GM23338 (cell line): ENCODE measurements around the gene PLXNB2. TPM values are rescaled to one million over a fixed set of nuclear protein-coding genes. Genes with fewer than 3 reads are reported as not detected.

ENCODE experiments used
- ATAC-seq: fragments of 200-7000 bp; cut with Tn5 transposase; 3 replicates; pipeline ENCODE4 v1.9.1; 2020
- DNase-seq: peaks from one replicate; pipeline ENCODE4 v3.0.0-alpha.2; 2015; ENCODE audit warnings: low spot score
- H2AFZ ChIP-seq: fragments of 200-600 bp; sonication (generic); 2 replicates; pipeline ENCODE4 v1.8.0; 2016; ENCODE audit warnings: antibody characterized with exemption, mild to moderate bottlenecking, moderate library complexity
- H3F3A ChIP-seq: fragments of 200-600 bp; sonication (generic); replicated peaks from 2 replicates; pipeline ENCODE4 v1.8.0; 2017; ENCODE audit warnings: antibody characterized with exemption, mixed run types, low read depth
- H3K27ac ChIP-seq: fragments of 200-600 bp; sonication (generic); 2 replicates; pipeline ENCODE4 v1.6.1; 2016; ENCODE audit warnings: low read depth
- H3K27me3 ChIP-seq: fragments of 200-600 bp; sonication (generic); 2 replicates; pipeline ENCODE4 v1.8.0; 2016; ENCODE audit warnings: mild to moderate bottlenecking, mixed run types, moderate library complexity; ENCODE audit not compliant: insufficient read depth
- H3K36me3 ChIP-seq: fragments of 200-600 bp; sonication (generic); 2 replicates; pipeline ENCODE4 v1.8.0; 2016; ENCODE audit warnings: mild to moderate bottlenecking; ENCODE audit not compliant: insufficient read depth
- H3K4me1 ChIP-seq: fragments of 200-600 bp; sonication (generic); 2 replicates; pipeline ENCODE4 v1.8.0; 2016; ENCODE audit warnings: mild to moderate bottlenecking, moderate library complexity; ENCODE audit not compliant: insufficient read depth
- H3K4me2 ChIP-seq: fragments of 200-600 bp; sonication (generic); 2 replicates; pipeline ENCODE4 v1.7.1; 2017; ENCODE audit warnings: mixed run types
- H3K4me3 ChIP-seq: fragments of 200-600 bp; sonication (generic); 2 replicates; pipeline ENCODE4 v1.6.1; 2016; ENCODE audit warnings: mixed run types
- H3K79me2 ChIP-seq: fragments of 200-600 bp; sonication (generic); replicated peaks from 2 replicates; pipeline ENCODE4 v1.8.0; 2017; ENCODE audit warnings: mild to moderate bottlenecking; ENCODE audit not compliant: insufficient read depth
- H3K9me2 ChIP-seq: fragments of 200-600 bp; sonication (generic); 2 replicates; pipeline ENCODE4 v1.8.0; 2017; ENCODE audit not compliant: insufficient read depth
- H4K20me1 ChIP-seq: fragments of 200-600 bp; sonication (generic); replicated peaks from 2 replicates; pipeline ENCODE4 v1.8.0; 2017; ENCODE audit warnings: mild to moderate bottlenecking; ENCODE audit not compliant: insufficient read depth
- H3K27ac Mint-ChIP-seq: 2 replicates; pipeline ENCODE4 v1.8.0; 2020; ENCODE audit warnings: inconsistent platforms, mild to moderate bottlenecking, moderate library complexity, mixed read lengths
- H3K27me3 Mint-ChIP-seq: 3 replicates; pipeline ENCODE4 v1.8.0; 2022; ENCODE audit warnings: low read depth, mild to moderate bottlenecking, moderate library complexity, mixed read lengths, inconsistent platforms; ENCODE audit not compliant: insufficient read depth, poor library complexity
- H3K36me3 Mint-ChIP-seq: 3 replicates; pipeline ENCODE4 v1.8.0; 2021; ENCODE audit warnings: low read depth, mild to moderate bottlenecking, inconsistent platforms, moderate library complexity, mixed read lengths
- H3K4me1 Mint-ChIP-seq: 3 replicates; pipeline ENCODE4 v1.8.0; 2020; ENCODE audit warnings: mild to moderate bottlenecking, inconsistent platforms, mixed read lengths
- H3K4me3 Mint-ChIP-seq: 3 replicates; pipeline ENCODE4 v1.8.0; 2021; ENCODE audit warnings: moderate library complexity, mild to moderate bottlenecking, inconsistent platforms, mixed read lengths
- H3K9me3 Mint-ChIP-seq: 3 replicates; pipeline ENCODE4 v1.8.0; 2020; ENCODE audit warnings: moderate library complexity, mild to moderate bottlenecking, inconsistent platforms, mixed read lengths
- CREB1 ChIP-seq: fragments of 250-450 bp; sonication (Bioruptor Pico); IDR thresholded peaks from 2 replicates; pipeline ENCODE4 v1.5.0; 2020; ENCODE audit warnings: low read depth, mild to moderate bottlenecking, moderate library complexity
- CTCF ChIP-seq, 2 experiments: fragments of 200-600 bp in 1 of 2; sonication (generic) in 1 of 2; conservative IDR thresholded peaks; 2 replicates each; pipeline versions ENCODE4 v1.5.1 to v1.6.1; 2016 to 2017; ENCODE audit warnings: antibody characterized with exemption in 2 of 2, low read depth in 2 of 2, mild to moderate bottlenecking in 2 of 2, moderate library complexity in 1 of 2
- EZH2 ChIP-seq: fragments of 200-600 bp; sonication (generic); IDR thresholded peaks from one replicate; pipeline ENCODE4 v1.8.0; 2017; ENCODE audit warnings: antibody characterized with exemption, mild to moderate bottlenecking, low read depth; ENCODE audit not compliant: unreplicated experiment
- EZH2phosphoT487 ChIP-seq: fragments of 200-600 bp; sonication (generic); IDR thresholded peaks from one replicate; pipeline ENCODE4 v1.8.1; 2018; ENCODE audit warnings: antibody characterized with exemption; ENCODE audit not compliant: unreplicated experiment
- JUNB ChIP-seq: IDR thresholded peaks from one replicate; pipeline ENCODE4 v1.6.1; 2016; ENCODE audit warnings: antibody characterized with exemption; ENCODE audit not compliant: unreplicated experiment
- NANOG ChIP-seq: IDR thresholded peaks from 2 replicates; pipeline ENCODE4 v1.6.1; 2016; ENCODE audit warnings: antibody characterized with exemption, borderline replicate concordance
- POLR2AphosphoS5 ChIP-seq: IDR thresholded peaks from 2 replicates; pipeline ENCODE4 v1.6.1; 2016; ENCODE audit warnings: antibody characterized with exemption, low read depth
- STAT1 ChIP-seq: IDR thresholded peaks from one replicate; pipeline ENCODE4 v1.6.1; 2016; ENCODE audit warnings: antibody characterized with exemption; ENCODE audit not compliant: unreplicated experiment
- ZNF114 ChIP-seq: fragments of 250-450 bp; sonication (Bioruptor Pico); IDR thresholded peaks from 2 replicates; pipeline ENCODE4 v1.5.0; 2020; ENCODE audit warnings: mild to moderate bottlenecking, moderate library complexity
- polyA plus RNA-seq: library from polyadenylated mRNA; unstranded; fragments of >200 nt; fragmentation: Nextera tagmentation; extraction: Ambion mirVana; gene quantifications from 2 replicates; pipeline ENCODE4 v1.2.1, GENCODE V29; 2016
- total RNA-seq: library from RNA; depleted of rRNA; stranded (reverse); fragments of >200 nt; shearing (Covaris generic); gene quantifications from 2 replicates; pipeline ENCODE4 v1.2.3, GENCODE V29; 2014
- TF ChIP-seq, protein P1 (sequence below): IDR thresholded peaks from one replicate; pipeline ENCODE4 v1.6.1; 2018; ENCODE audit warnings: antibody characterized with exemption; ENCODE audit not compliant: unreplicated experiment
- TF ChIP-seq, protein P2 (sequence below): IDR thresholded peaks from 2 replicates; pipeline ENCODE4 v1.6.1; 2016; ENCODE audit warnings: antibody characterized with exemption

The PLXNB2 gene
- total and polyA plus RNA-seq, 2 experiments from 2014 or later, result 29.1 to 66.3 TPM

DNA sequence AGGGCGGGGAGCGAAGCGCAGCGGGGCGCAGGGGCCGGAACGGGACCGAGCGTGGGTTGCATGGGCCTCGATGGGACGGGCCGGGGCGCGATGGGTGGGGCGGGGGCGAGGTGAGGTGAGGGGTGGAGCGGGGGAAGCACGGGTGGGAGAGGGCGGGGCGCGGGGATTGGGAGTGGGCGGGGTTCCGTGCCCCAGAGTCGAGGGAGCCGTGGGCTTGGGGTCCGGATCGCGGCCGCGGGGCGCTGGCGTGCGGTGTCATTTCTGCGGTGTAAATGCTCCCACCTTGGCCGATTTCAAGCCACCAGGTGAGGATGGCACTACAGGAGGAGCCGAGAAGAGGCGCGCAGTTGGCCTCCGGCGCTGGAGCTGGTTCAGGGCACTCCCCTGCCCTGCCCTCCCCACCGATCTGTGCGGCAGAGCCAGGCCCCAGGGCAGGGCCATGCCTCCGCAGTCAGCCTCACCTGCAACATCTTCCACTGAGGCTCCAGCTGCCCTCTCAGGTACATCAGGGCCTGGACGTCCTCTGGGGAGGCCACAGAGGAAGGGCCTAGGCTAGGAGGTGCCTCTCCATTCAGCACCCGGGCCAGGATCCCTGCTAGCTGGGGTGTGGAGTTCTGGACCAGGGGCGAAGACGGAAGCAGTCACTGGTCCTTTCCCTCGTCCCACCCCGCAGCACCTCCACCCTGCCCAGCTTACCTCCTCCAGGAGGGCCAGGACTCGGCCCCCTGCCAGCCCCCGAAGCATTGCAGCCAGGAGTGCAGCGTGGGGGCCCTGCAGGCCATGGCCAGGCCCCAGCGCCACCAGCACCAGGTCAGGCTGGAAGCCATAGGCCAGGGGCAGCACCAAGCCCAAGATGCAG is 62.0 kb downstream of the PLXNB2 start:
- no peak overlapping the region for H2AFZ ChIP-seq
- peaks cover 12% of the 10 kb centered on the region for H3K4me1 ChIP-seq
- H3K9me3 Mint-ChIP-seq, result no peaks in the 10 kb centered on the region
- peaks cover 11% of the 10 kb centered on the region; the same call in 2 of the 3 replicates for H3K36me3 Mint-ChIP-seq
- H3K4me3 ChIP-seq, result peak overlapping the region; percentile 99
- H3K27ac ChIP-seq, result no peak overlapping the region; the same call in 1 of the 2 replicates
- TF ChIP-seq POLR2AphosphoS5, result no peak
- H3K9me2 ChIP-seq, result no peaks in the 10 kb centered on the region
- H3K4me2 ChIP-seq, result peak overlapping the region; percentile 97
- H3K36me3 ChIP-seq, result no peaks in the 10 kb centered on the region
- DNase-seq (no peak), ATAC-seq (peak; percentile 27)
- peaks cover 11% of the 10 kb centered on the region for H3K27me3 Mint-ChIP-seq
- peaks cover 24% of the 10 kb centered on the region for H3K4me1 Mint-ChIP-seq
- H3K4me3 Mint-ChIP-seq, result peak overlapping the region; percentile 92
- H3K27me3 ChIP-seq, result no peaks in the 10 kb centered on the region
- H4K20me1 ChIP-seq, result peaks cover 4% of the 10 kb centered on the region; the same call in 1 of the 2 replicates
- peaks cover 2% of the 10 kb centered on the region; the same call in 1 of the 2 replicates for H3F3A ChIP-seq
- H3K27ac Mint-ChIP-seq, result peak overlapping the region; percentile 97
- H3K79me2 ChIP-seq, result peaks cover 33% of the 10 kb centered on the region

GRCh38 chr22:50244420-50245213 is 62.8 kb downstream of the PLXNB2 start, which contains the start of gene TUBGCP6:
Gene TUBGCP6 (minus strand): TSS chr22:50245023. CDS start chr22:50244459, 564 bp downstream.
- Histone ChIP-seq H3K9me2 (no peaks in the 10 kb centered on the region), H3F3A (peaks cover 2% of the 10 kb centered on the region; the same call in 1 of the 2 replicates), H3K79me2 (peaks cover 40% of the 10 kb centered on the region), H4K20me1 (peaks cover 6% of the 10 kb centered on the region; the same call in 1 of the 2 replicates), H3K4me3 (peak within 1 kb of the TSS; percentile 99), H3K36me3 (no peaks in the 10 kb centered on the region), H3K4me2 (peak within 1 kb of the TSS; percentile 97), H2AFZ (peak within 1 kb of the TSS; percentile 99; the same call in 1 of the 2 replicates), H3K4me1 (peaks cover 12% of the 10 kb centered on the region), H3K27ac (no peak within 1 kb of the TSS; the same call in 1 of the 2 replicates), H3K27me3 (no peaks in the 10 kb centered on the region)
- DNase-seq (peak; percentile 98), ATAC-seq (peak; percentile 84)
- Mint-ChIP-seq H3K4me3 (peak within 1 kb of the TSS; percentile 92), H3K36me3 (peaks cover 11% of the 10 kb centered on the region; the same call in 2 of the 3 replicates), H3K27ac (peak within 1 kb of the TSS; percentile 97), H3K9me3 (no peaks in the 10 kb centered on the region), H3K4me1 (peaks cover 21% of the 10 kb centered on the region; the same call in 2 of the 3 replicates), H3K27me3 (peaks cover 8% of the 10 kb centered on the region)
- TF ChIP-seq POLR2AphosphoS5, result peak; percentile 94
- no peak for TF ChIP-seq EZH2
- TF ChIP-seq NANOG, result no peak
- no peak for TF ChIP-seq STAT1
- TF ChIP-seq ZNF114 (CRISPR knock-in tag), result no peak
- TF ChIP-seq JUNB, result no peak
- TF ChIP-seq, protein P1, sequence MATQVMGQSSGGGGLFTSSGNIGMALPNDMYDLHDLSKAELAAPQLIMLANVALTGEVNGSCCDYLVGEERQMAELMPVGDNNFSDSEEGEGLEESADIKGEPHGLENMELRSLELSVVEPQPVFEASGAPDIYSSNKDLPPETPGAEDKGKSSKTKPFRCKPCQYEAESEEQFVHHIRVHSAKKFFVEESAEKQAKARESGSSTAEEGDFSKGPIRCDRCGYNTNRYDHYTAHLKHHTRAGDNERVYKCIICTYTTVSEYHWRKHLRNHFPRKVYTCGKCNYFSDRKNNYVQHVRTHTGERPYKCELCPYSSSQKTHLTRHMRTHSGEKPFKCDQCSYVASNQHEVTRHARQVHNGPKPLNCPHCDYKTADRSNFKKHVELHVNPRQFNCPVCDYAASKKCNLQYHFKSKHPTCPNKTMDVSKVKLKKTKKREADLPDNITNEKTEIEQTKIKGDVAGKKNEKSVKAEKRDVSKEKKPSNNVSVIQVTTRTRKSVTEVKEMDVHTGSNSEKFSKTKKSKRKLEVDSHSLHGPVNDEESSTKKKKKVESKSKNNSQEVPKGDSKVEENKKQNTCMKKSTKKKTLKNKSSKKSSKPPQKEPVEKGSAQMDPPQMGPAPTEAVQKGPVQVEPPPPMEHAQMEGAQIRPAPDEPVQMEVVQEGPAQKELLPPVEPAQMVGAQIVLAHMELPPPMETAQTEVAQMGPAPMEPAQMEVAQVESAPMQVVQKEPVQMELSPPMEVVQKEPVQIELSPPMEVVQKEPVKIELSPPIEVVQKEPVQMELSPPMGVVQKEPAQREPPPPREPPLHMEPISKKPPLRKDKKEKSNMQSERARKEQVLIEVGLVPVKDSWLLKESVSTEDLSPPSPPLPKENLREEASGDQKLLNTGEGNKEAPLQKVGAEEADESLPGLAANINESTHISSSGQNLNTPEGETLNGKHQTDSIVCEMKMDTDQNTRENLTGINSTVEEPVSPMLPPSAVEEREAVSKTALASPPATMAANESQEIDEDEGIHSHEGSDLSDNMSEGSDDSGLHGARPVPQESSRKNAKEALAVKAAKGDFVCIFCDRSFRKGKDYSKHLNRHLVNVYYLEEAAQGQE, result no peak
- peak; percentile 99 for TF ChIP-seq CREB1 (CRISPR knock-in tag)
- TF ChIP-seq EZH2phosphoT487, result no peak
- TF ChIP-seq CTCF (conservative IDR thresholded peaks at IDR 0.05; ENCODE audit: low read depth in 2 of 2), result 0 out of 4 replicates have a peak, but pooled peaks of 1 of the 2 experiments have one; percentile 19
- TF ChIP-seq, protein P2, sequence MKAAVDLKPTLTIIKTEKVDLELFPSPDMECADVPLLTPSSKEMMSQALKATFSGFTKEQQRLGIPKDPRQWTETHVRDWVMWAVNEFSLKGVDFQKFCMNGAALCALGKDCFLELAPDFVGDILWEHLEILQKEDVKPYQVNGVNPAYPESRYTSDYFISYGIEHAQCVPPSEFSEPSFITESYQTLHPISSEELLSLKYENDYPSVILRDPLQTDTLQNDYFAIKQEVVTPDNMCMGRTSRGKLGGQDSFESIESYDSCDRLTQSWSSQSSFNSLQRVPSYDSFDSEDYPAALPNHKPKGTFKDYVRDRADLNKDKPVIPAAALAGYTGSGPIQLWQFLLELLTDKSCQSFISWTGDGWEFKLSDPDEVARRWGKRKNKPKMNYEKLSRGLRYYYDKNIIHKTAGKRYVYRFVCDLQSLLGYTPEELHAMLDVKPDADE, result peak; percentile 83; the same call in 1 of the 2 replicates
